Measurements from ENCODE around the gene SLC16A9.
"Not testable (repeated sequence)": the region's sequence is repeated elsewhere in the genome, so short reads cannot be mapped to it uniquely, and the experiment has no call there.

Gene SLC16A9

GRCh38 chr10:59734014-59734462, 24.4 kb upstream of the SLC16A9 start:
- DNase-seq (ENCODE audit: low read depth): no peak
- no peak overlapping the region for H3K4me3 ChIP-seq (ENCODE audit: low read depth, low read length)
- TF ChIP-seq CTCF (IDR thresholded peaks at IDR 0.05; ENCODE audit: control insufficient read depth, extremely low read depth, insufficient read depth): no peak

- DNase-seq (ENCODE audit: low read depth); H3K4me3 ChIP-seq (ENCODE audit: low read depth, low read length): not testable (repeated sequence)
Measured at GRCh38 chr10:59733321-59734013, 23.8 kb upstream of the SLC16A9 start.

- H3K4me3 ChIP-seq (ENCODE audit: low read depth, low read length); DNase-seq (ENCODE audit: low read depth): not testable (repeated sequence)
Measured at GRCh38 chr10:59732849-59733248, 23.2 kb upstream of the SLC16A9 start.

GRCh38 chr10:59729167-59729566, 19.5 kb upstream of the SLC16A9 start:
- not testable (repeated sequence) for H3K4me3 ChIP-seq (ENCODE audit: low read depth, low read length); DNase-seq (ENCODE audit: low read depth)

GRCh38 chr10:59724098-59724938, 14.7 kb upstream of the SLC16A9 start:
- DNase-seq (ENCODE audit: low read depth): no peak
- H3K4me3 ChIP-seq (ENCODE audit: low read depth, low read length): no peak overlapping the region
- no peak for TF ChIP-seq CTCF (IDR thresholded peaks at IDR 0.05; ENCODE audit: control insufficient read depth, extremely low read depth, insufficient read depth)

- H3K4me3 ChIP-seq (ENCODE audit: low read depth, low read length): no peak overlapping the region
- no peak for DNase-seq (ENCODE audit: low read depth)
- no peak for TF ChIP-seq CTCF (IDR thresholded peaks at IDR 0.05; ENCODE audit: control insufficient read depth, extremely low read depth, insufficient read depth)
Measured at GRCh38 chr10:59720377-59720776, 10.7 kb upstream of the SLC16A9 start.

GRCh38 chr10:59719374-59719773, 9.7 kb upstream of the SLC16A9 start:
- no peak overlapping the region for H3K4me3 ChIP-seq (ENCODE audit: low read depth, low read length)
- no peak for TF ChIP-seq CTCF (IDR thresholded peaks at IDR 0.05; ENCODE audit: control insufficient read depth, extremely low read depth, insufficient read depth)
- DNase-seq (ENCODE audit: low read depth): no peak

- no peak overlapping the region for H3K4me3 ChIP-seq (ENCODE audit: low read depth, low read length)
- no peak for TF ChIP-seq CTCF (IDR thresholded peaks at IDR 0.05; ENCODE audit: control insufficient read depth, extremely low read depth, insufficient read depth)
- no peak for DNase-seq (ENCODE audit: low read depth)
Measured at GRCh38 chr10:59718257-59718656, 8.6 kb upstream of the SLC16A9 start.
